Suppressor macrophage treated with lipopolysaccharide for 1 hour (primary cell): ENCODE data around the gene PPP4R1.

Experiments used
- DNase-seq, 3 donors: peaks; one replicate each; pipeline ENCODE4 v3.0.0-alpha.2; 2020 to 2022

Gene PPP4R1

GRCh38 chr18:9586814-9587213, 27.5 kb downstream of the PPP4R1 start:
- DNase-seq: no peak

GRCh38 chr18:9581667-9582066, 32.7 kb downstream of the PPP4R1 start:
- DNase-seq: no peak

DNA sequence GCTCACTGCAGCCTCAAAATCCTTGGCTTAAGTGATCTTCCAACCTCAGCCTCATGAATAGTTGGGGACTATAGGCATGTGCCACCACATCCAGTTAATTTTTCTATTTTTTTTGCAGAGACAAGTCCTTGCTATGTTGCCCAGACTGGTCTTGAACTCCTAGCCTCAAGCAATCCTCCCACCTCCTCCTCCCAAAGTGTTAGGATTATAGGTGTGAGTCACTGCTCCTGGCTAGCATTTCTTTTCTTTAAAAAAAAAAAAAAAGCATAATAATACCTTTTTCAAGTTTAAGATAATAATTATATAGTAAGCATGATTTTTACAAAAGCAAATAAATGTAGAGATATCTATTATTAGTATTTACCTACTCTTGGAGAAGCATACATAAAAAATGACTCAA, 36.1 kb downstream of the PPP4R1 start:
- DNase-seq: no peak

DNA sequence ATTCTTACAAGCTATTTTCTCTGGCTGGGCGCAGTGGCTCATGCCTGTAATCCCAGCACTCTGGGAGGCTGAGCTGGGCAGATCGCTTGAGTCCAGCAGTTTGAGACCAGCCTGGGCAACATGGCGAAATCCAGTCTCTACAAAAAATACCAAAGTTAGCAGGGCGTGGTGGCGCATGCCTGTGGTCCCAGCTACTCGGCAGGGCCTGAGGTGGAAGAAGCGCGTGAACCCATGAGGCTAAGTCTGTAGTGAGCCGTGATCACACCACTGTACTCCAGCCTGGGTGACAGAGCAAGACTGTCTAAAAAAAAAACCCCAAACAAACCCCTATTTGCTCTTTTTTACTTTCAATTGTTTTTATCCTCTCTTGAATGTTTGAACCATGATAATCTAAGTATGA, 37.0 kb downstream of the PPP4R1 start:
- DNase-seq: no peak

DNA sequence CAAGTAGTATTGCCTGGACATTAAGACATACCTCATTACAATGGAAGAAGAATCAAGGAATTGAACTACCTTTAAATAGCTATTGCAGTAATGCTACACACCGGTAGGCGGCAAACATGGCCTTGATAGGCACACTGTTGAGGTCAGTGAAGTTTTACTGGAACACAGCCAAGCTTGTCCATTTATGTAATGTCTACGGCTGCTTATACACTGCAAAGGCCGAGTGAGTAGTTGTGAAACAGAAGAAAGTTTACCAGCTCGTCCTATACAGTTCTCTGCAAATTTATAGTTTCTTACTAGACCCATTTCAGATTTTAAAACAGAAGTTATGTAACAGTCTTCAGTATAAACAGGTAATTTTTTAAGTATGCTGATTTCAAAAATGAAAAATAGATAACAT, 38.8 kb downstream of the PPP4R1 start:
- peak; percentile 89 to 92 (median 91) for DNase-seq

- no peak for DNase-seq
These were observed 39.8 kb downstream of the PPP4R1 start for GRCh38 chr18:9574473-9575115.

GRCh38 chr18:9571546-9571945, 42.8 kb downstream of the PPP4R1 start:
- no peak for DNase-seq

DNA sequence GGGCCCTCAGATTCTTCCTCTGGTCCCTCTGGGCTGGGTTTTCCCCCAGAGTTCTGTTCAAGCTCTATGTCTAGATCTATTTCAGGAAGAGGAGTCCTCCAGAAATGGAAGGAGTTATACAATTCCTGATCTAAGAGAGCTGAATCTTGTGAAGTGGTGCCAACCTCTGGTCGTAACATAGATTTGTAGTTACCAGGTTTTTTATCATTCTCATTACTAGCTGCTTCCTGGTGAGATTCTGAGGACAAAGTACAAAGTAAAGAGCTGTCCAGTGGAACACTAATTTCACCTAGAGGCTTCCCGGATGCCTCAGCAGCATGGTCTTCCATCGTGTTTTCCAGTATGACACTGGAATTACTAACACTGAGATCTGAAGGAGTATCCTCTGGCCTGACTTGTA, 44.1 kb downstream of the PPP4R1 start:
- peak in 2 of 3 donors; percentile 5 to 11 for DNase-seq

DNA sequence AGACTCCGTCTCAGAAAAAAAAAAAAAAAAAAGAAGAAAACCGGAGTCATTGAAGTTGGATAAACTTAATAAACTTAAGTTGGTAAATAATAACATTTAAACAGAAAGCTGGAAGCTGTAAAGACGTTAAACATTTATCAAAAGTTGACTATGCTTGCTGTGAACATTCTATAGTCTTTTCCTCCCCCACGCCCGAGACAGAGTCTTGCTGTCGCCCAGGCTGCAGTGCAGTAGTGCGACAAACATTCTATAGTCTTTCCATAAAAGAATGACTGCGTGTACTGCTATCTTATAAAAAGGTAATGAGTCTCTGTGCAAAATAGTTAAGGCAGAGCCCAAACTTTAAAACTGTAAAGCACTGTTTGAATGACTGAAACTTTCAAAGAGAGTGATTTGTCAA, 45.2 kb downstream of the PPP4R1 start:
- DNase-seq: no peak

GRCh38 chr18:9568186-9568585, 46.2 kb downstream of the PPP4R1 start:
- no peak for DNase-seq

- no peak for DNase-seq
These were observed 49.0 kb downstream of the PPP4R1 start for GRCh38 chr18:9565407-9565806.

DNA sequence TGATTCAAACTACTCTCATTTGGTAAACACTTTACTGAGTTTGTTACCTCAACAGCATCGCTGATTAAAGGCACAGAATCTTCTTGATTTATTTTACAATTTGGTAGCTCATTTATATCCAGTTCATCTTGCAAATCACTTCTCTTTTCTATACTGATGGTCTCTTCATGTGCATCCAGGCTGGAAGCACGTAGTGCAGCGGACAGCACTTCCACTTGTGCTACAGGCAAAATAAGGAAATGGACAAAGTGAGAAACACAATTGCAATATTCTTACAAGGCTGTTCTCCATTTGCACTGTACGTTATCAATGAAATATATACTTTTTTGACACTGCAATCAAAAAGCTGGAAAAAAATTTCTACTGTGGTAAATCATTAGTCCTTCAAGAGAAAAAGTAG, 51.0 kb downstream of the PPP4R1 start:
- DNase-seq: peak; percentile 47 to 56 (median 55)

- DNase-seq: no peak
These were observed 51.8 kb downstream of the PPP4R1 start for GRCh38 chr18:9562584-9562983.

- DNase-seq: peak; percentile 59 to 87 (median 80)
These were observed 52.6 kb downstream of the PPP4R1 start for GRCh38 chr18:9561759-9562158.

GRCh38 chr18:9559253-9559652, 55.1 kb downstream of the PPP4R1 start:
- no peak for DNase-seq

- peak in 2 of 3 donors; percentile 14 to 27 for DNase-seq
These were observed 55.8 kb downstream of the PPP4R1 start for GRCh38 chr18:9558387-9559064.

DNA sequence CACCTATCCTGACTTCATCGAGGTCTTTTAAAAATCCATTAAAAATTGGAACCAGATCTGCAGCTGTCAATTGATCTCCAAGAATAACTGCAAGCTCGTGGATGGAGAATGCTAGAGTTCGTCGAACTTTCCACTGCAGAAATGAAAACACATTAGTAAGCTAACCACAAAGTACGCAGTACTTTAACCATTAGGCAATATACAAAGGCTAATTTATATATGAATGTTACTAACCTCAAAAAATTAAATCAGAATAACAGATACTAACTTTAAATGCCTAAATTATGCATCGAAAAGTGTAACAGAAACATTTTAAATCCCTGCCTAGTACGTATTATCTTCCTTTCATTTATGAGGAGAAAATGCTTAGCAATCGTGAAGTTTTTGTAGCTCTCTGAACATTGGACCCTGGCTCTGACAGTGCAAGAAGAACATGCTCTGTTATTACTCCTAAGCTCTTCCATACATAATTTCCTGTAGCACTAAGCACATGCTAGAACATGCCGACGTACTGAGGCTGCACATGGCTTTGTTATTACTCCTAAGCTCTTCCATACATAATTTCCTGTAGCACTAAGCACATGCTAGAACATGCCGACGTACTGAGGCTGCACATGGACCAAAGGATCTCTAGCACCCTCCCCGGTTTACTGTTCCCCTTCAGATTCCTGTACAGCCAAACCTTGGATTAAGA, 57.0 kb downstream of the PPP4R1 start:
- no peak for DNase-seq

DNA sequence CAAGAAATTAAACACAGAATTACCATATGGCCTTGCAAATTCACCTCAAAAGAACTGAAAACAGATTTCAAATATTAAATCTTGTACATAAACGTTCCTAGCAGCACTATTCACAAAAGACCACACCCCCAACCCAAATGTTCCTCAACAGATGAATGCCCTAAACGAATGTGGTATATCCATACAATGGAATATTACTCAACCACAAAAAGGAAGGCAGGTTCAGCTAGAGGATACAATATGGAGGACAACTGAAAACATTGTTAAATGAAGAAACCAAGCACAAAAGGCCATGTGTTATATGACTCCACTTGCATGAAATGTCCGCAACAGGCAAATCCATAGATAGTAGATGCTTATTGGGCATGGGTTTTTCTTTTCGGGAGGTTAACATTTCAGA, 61.7 kb downstream of the PPP4R1 start:
- no peak for DNase-seq

GRCh38 chr18:9552191-9552590, 62.2 kb downstream of the PPP4R1 start:
- no peak for DNase-seq

DNA sequence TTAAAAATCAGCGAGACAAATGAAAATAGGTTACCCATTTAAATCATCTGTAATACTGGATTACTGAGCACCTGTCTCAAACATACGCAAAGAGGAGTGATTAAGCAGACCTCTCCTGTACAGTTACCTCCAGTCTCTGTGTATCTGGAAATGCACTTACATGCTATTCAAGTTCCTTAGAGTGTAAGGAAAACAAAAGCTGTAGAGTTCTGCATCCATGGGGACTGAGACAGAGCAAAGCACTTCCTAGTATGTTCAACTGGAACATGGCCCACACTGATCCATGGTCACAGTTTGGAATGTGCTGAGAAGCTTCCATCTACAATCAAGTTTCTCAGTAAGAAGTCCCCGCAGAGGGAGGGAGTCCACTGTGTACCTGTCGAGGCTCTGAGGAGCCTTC, 63.9 kb downstream of the PPP4R1 start:
- DNase-seq: no peak

GRCh38 chr18:9549405-9549804, 65.0 kb downstream of the PPP4R1 start:
- DNase-seq: no peak

GRCh38 chr18:9547782-9548181, 66.6 kb downstream of the PPP4R1 start:
- no peak for DNase-seq

- no peak for DNase-seq
These were observed 67.9 kb downstream of the PPP4R1 start for GRCh38 chr18:9546468-9546867.

DNA sequence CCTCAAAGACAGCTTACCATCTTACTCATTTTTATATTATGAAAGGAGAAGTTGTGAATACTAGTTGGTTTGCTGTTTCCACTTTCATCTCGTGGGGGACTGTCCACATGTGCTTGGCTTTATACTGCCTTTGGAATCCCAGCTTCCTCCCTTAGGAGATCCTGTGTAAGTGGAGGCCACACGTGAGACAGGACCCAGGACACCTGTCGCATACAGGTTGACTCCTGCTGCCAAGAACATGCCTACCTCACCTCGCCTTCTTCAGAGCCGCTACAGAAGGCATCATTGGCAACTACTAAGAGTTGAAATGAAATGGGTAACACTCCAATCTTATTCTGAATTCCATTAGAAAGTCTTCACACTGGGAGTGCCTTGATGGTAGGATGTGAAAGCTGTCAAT, 69.3 kb downstream of the PPP4R1 start:
- no peak for DNase-seq
